Prostate gland (tissue), 2 donors: ENCODE results near the gene GAREM1.

Source experiments
- CTCF ChIP-seq, 4 experiments: fragments of 200-600 bp in 2 of 4; fragments of 450-650 bp in 2 of 4; sonication (generic) in 2 of 4; IDR thresholded peaks; 1 replicate in 3 of 4; 2 replicates in 1 of 4; pipeline ENCODE4 v1.5.1; 2016 to 2019; ENCODE audit warnings: antibody characterized with exemption in 4 of 4, mild to moderate bottlenecking in 2 of 4, moderate library complexity in 2 of 4
- POLR2A ChIP-seq: fragments of 450-650 bp; IDR thresholded peaks from one replicate; pipeline ENCODE4 v1.6.1; 2016; ENCODE audit warnings: antibody characterized with exemption, mild to moderate bottlenecking
- POLR2AphosphoS5 ChIP-seq: sonication (generic); formaldehyde crosslinking; IDR thresholded peaks from one replicate; pipeline ENCODE4 v1.6.1; 2017; ENCODE audit warnings: antibody characterized with exemption

GRCh38 chr18:32286749-32287148 is 183.9 kb downstream of the GAREM1 start:
- TF ChIP-seq CTCF (IDR thresholded peaks at IDR 0.05) = no peak
- no peak for TF ChIP-seq POLR2AphosphoS5
- no peak for TF ChIP-seq POLR2A
